ENCODE measurements around the gene SCAF8. TPM values are rescaled to one million over a fixed set of nuclear protein-coding genes. Genes with fewer than 3 reads are reported as not detected.

SCAF8 gene
- total and polyA plus RNA-seq, 2 of the 8 experiments (the other 6 are each of a cell fraction or from before 2014, with no cell fraction given), result 20.3 to 46.3 TPM

GRCh38 chr6:154797857-154798256 lies 64.6 kb downstream of the SCAF8 start (continued):
- no peak for TF ChIP-seq NANOG (IDR thresholded peaks at IDR 0.05; ENCODE audit: insufficient read depth, low read depth, low read length, poor library complexity, severe bottlenecking)
- no peak for TF ChIP-seq JUND (IDR thresholded peaks at IDR 0.05; ENCODE audit: low read length)
